ENCODE results near the gene GUCY1B1. TPM values are rescaled to one million over a fixed set of nuclear protein-coding genes. Genes with fewer than 3 reads are reported as not detected.

The GUCY1B1 gene
- total RNA-seq, 1 experiment from 2014 or later = 0.50 TPM

DNA sequence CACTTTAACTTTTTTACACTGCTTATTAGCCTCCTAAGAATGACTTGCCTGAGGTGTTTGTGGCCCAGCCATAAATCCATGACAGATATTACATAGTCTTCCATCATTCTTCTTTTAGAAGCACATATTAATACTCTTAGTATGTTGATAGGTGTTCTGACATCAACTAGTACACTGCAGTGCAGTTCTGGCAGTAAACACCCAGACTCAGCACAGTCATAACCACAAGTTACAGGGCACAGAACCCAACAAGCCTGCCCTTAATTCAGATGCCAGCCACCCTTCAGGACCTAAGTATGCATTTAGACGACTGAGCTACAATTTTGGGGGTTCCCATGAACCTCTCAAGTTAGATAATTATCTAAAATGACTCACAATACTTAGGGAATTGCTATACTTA lies 36.5 kb upstream of the GUCY1B1 start:
- Histone ChIP-seq H3K14ac (ENCODE audit: insufficient read depth, low read length) (no peak overlapping the region), H3K18ac (ENCODE audit: insufficient read length, low read depth, low read length) (no peak overlapping the region), H2BK5ac (ENCODE audit: insufficient read length, low read length) (no peak overlapping the region), H3K4ac (ENCODE audit: low read depth, low read length) (no peak overlapping the region), H3K9ac (ENCODE audit: extremely low read depth, insufficient read length, low read length) (no peak overlapping the region), H4K5ac (ENCODE audit: insufficient read length, low read depth, low read length) (no peak overlapping the region), H2AFZ (ENCODE audit: low read length) (no peak overlapping the region), H3K27ac (ENCODE audit: insufficient read length, low read depth, low read length) (no peak overlapping the region), H3K23ac (ENCODE audit: insufficient read length, low read depth, low read length) (no peak overlapping the region), H3K79me2 (ENCODE audit: insufficient read depth, low read length) (no peaks in the 10 kb centered on the region), H3K4me1 (ENCODE audit: insufficient read depth, low read length) (no peaks in the 10 kb centered on the region; the same call in 1 of the 2 replicates), H3K56ac (ENCODE audit: insufficient read length, low read depth, low read length) (no peak overlapping the region), H3K4me2 (ENCODE audit: insufficient read depth, insufficient read length, low read length) (no peak overlapping the region), H4K20me1 (ENCODE audit: control insufficient read depth, insufficient read depth, insufficient read length) (no peaks in the 10 kb centered on the region), H2BK12ac (ENCODE audit: insufficient read length, low read depth, low read length) (no peak overlapping the region), H3K79me1 (ENCODE audit: insufficient read depth, low read depth, low read length, poor library complexity, severe bottlenecking) (no peaks in the 10 kb centered on the region), H3K9me3 (ENCODE audit: control insufficient read depth, low read depth, low read length) (no peaks in the 10 kb centered on the region), H4K8ac (replicated peaks; ENCODE audit: insufficient read length, low read depth, low read length) (no peak overlapping the region), H2AK5ac (ENCODE audit: insufficient read length, low read length) (no peak overlapping the region), H2BK15ac (ENCODE audit: low read depth, low read length) (no peak overlapping the region), H2BK120ac (ENCODE audit: low read depth, low read length, poor library complexity, severe bottlenecking) (no peak overlapping the region), H3K27me3 (ENCODE audit: insufficient read depth, low read length) (no peaks in the 10 kb centered on the region), H3T11ph (ENCODE audit: low read length) (no peak overlapping the region), H4K91ac (ENCODE audit: insufficient read length, low read depth, low read length) (no peak overlapping the region), H2BK20ac (ENCODE audit: low read depth, low read length, poor library complexity, severe bottlenecking) (no peak overlapping the region), H3K23me2 (ENCODE audit: insufficient read length, low read depth, low read length, poor library complexity, severe bottlenecking) (no peaks in the 10 kb centered on the region)
- WGBS (ENCODE audit: extremely low coverage, insufficient read length, low lambda C conversion rate) = no CpG with 5 or more reads among the region's 1 CpG
- Mint-ChIP-seq H3K27me3 (ENCODE audit: low read depth) (peaks cover 3% of the 10 kb centered on the region), H3K4me1 (peaks cover 4 to 13% of the 10 kb centered on the region in 2 experiments), H3K9me3 (no peaks in the 10 kb centered on the region), H3K4me3 (no peak overlapping the region), H3K36me3 (ENCODE audit: insufficient read depth in 1 of 3, low read depth in 3 of 3) (no peaks in the 10 kb centered on the region), H3K27ac (no peak overlapping the region)
- DNase-seq = no peak
- TF ChIP-seq, protein P1, sequence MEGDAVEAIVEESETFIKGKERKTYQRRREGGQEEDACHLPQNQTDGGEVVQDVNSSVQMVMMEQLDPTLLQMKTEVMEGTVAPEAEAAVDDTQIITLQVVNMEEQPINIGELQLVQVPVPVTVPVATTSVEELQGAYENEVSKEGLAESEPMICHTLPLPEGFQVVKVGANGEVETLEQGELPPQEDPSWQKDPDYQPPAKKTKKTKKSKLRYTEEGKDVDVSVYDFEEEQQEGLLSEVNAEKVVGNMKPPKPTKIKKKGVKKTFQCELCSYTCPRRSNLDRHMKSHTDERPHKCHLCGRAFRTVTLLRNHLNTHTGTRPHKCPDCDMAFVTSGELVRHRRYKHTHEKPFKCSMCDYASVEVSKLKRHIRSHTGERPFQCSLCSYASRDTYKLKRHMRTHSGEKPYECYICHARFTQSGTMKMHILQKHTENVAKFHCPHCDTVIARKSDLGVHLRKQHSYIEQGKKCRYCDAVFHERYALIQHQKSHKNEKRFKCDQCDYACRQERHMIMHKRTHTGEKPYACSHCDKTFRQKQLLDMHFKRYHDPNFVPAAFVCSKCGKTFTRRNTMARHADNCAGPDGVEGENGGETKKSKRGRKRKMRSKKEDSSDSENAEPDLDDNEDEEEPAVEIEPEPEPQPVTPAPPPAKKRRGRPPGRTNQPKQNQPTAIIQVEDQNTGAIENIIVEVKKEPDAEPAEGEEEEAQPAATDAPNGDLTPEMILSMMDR (conservative IDR thresholded peaks at IDR 0.05) = no peak

Measured in H9 (cell line).